GM23338 (cell line): ENCODE data around the gene VPS4A. TPM values are rescaled to one million over a fixed set of nuclear protein-coding genes. Genes with fewer than 3 reads are reported as not detected.

Experiments used
- ATAC-seq: fragments of 200-7000 bp; cut with Tn5 transposase; 3 replicates; pipeline ENCODE4 v1.9.1; 2020
- DNase-seq: peaks from one replicate; pipeline ENCODE4 v3.0.0-alpha.2; 2015; ENCODE audit warnings: low spot score
- H2AFZ ChIP-seq: fragments of 200-600 bp; sonication (generic); 2 replicates; pipeline ENCODE4 v1.8.0; 2016; ENCODE audit warnings: antibody characterized with exemption, mild to moderate bottlenecking, moderate library complexity
- H3F3A ChIP-seq: fragments of 200-600 bp; sonication (generic); replicated peaks from 2 replicates; pipeline ENCODE4 v1.8.0; 2017; ENCODE audit warnings: antibody characterized with exemption, mixed run types, low read depth
- H3K27ac ChIP-seq: fragments of 200-600 bp; sonication (generic); 2 replicates; pipeline ENCODE4 v1.6.1; 2016; ENCODE audit warnings: low read depth
- H3K27me3 ChIP-seq: fragments of 200-600 bp; sonication (generic); 2 replicates; pipeline ENCODE4 v1.8.0; 2016; ENCODE audit warnings: mild to moderate bottlenecking, mixed run types, moderate library complexity; ENCODE audit not compliant: insufficient read depth
- H3K36me3 ChIP-seq: fragments of 200-600 bp; sonication (generic); 2 replicates; pipeline ENCODE4 v1.8.0; 2016; ENCODE audit warnings: mild to moderate bottlenecking; ENCODE audit not compliant: insufficient read depth
- H3K4me1 ChIP-seq: fragments of 200-600 bp; sonication (generic); 2 replicates; pipeline ENCODE4 v1.8.0; 2016; ENCODE audit warnings: mild to moderate bottlenecking, moderate library complexity; ENCODE audit not compliant: insufficient read depth
- H3K4me2 ChIP-seq: fragments of 200-600 bp; sonication (generic); 2 replicates; pipeline ENCODE4 v1.7.1; 2017; ENCODE audit warnings: mixed run types
- H3K4me3 ChIP-seq: fragments of 200-600 bp; sonication (generic); 2 replicates; pipeline ENCODE4 v1.6.1; 2016; ENCODE audit warnings: mixed run types
- H3K79me2 ChIP-seq: fragments of 200-600 bp; sonication (generic); replicated peaks from 2 replicates; pipeline ENCODE4 v1.8.0; 2017; ENCODE audit warnings: mild to moderate bottlenecking; ENCODE audit not compliant: insufficient read depth
- H3K9me2 ChIP-seq: fragments of 200-600 bp; sonication (generic); 2 replicates; pipeline ENCODE4 v1.8.0; 2017; ENCODE audit not compliant: insufficient read depth
- H4K20me1 ChIP-seq: fragments of 200-600 bp; sonication (generic); replicated peaks from 2 replicates; pipeline ENCODE4 v1.8.0; 2017; ENCODE audit warnings: mild to moderate bottlenecking; ENCODE audit not compliant: insufficient read depth
- H3K27ac Mint-ChIP-seq: 2 replicates; pipeline ENCODE4 v1.8.0; 2020; ENCODE audit warnings: inconsistent platforms, mild to moderate bottlenecking, moderate library complexity, mixed read lengths
- H3K27me3 Mint-ChIP-seq: 3 replicates; pipeline ENCODE4 v1.8.0; 2022; ENCODE audit warnings: low read depth, mild to moderate bottlenecking, moderate library complexity, mixed read lengths, inconsistent platforms; ENCODE audit not compliant: insufficient read depth, poor library complexity
- H3K36me3 Mint-ChIP-seq: 3 replicates; pipeline ENCODE4 v1.8.0; 2021; ENCODE audit warnings: low read depth, mild to moderate bottlenecking, inconsistent platforms, moderate library complexity, mixed read lengths
- H3K4me1 Mint-ChIP-seq: 3 replicates; pipeline ENCODE4 v1.8.0; 2020; ENCODE audit warnings: mild to moderate bottlenecking, inconsistent platforms, mixed read lengths
- H3K4me3 Mint-ChIP-seq: 3 replicates; pipeline ENCODE4 v1.8.0; 2021; ENCODE audit warnings: moderate library complexity, mild to moderate bottlenecking, inconsistent platforms, mixed read lengths
- H3K9me3 Mint-ChIP-seq: 3 replicates; pipeline ENCODE4 v1.8.0; 2020; ENCODE audit warnings: moderate library complexity, mild to moderate bottlenecking, inconsistent platforms, mixed read lengths
- CREB1 ChIP-seq: fragments of 250-450 bp; sonication (Bioruptor Pico); IDR thresholded peaks from 2 replicates; pipeline ENCODE4 v1.5.0; 2020; ENCODE audit warnings: low read depth, mild to moderate bottlenecking, moderate library complexity
- CTCF ChIP-seq, 2 experiments: fragments of 200-600 bp in 1 of 2; sonication (generic) in 1 of 2; conservative IDR thresholded peaks; 2 replicates each; pipeline versions ENCODE4 v1.5.1 to v1.6.1; 2016 to 2017; ENCODE audit warnings: antibody characterized with exemption in 2 of 2, low read depth in 2 of 2, mild to moderate bottlenecking in 2 of 2, moderate library complexity in 1 of 2
- ETS1 ChIP-seq: IDR thresholded peaks from 2 replicates; pipeline ENCODE4 v1.6.1; 2016; ENCODE audit warnings: antibody characterized with exemption
- EZH2phosphoT487 ChIP-seq: fragments of 200-600 bp; sonication (generic); IDR thresholded peaks from one replicate; pipeline ENCODE4 v1.8.1; 2018; ENCODE audit warnings: antibody characterized with exemption; ENCODE audit not compliant: unreplicated experiment
- JUNB ChIP-seq: IDR thresholded peaks from one replicate; pipeline ENCODE4 v1.6.1; 2016; ENCODE audit warnings: antibody characterized with exemption; ENCODE audit not compliant: unreplicated experiment
- NANOG ChIP-seq: IDR thresholded peaks from 2 replicates; pipeline ENCODE4 v1.6.1; 2016; ENCODE audit warnings: antibody characterized with exemption, borderline replicate concordance
- REST ChIP-seq: IDR thresholded peaks from one replicate; pipeline ENCODE4 v1.6.1; 2018; ENCODE audit warnings: antibody characterized with exemption; ENCODE audit not compliant: unreplicated experiment
- STAT1 ChIP-seq: IDR thresholded peaks from one replicate; pipeline ENCODE4 v1.6.1; 2016; ENCODE audit warnings: antibody characterized with exemption; ENCODE audit not compliant: unreplicated experiment
- ZNF114 ChIP-seq: fragments of 250-450 bp; sonication (Bioruptor Pico); IDR thresholded peaks from 2 replicates; pipeline ENCODE4 v1.5.0; 2020; ENCODE audit warnings: mild to moderate bottlenecking, moderate library complexity
- polyA plus RNA-seq: library from polyadenylated mRNA; unstranded; fragments of >200 nt; fragmentation: Nextera tagmentation; extraction: Ambion mirVana; gene quantifications from 2 replicates; pipeline ENCODE4 v1.2.1, GENCODE V29; 2016
- total RNA-seq: library from RNA; depleted of rRNA; stranded (reverse); fragments of >200 nt; shearing (Covaris generic); gene quantifications from 2 replicates; pipeline ENCODE4 v1.2.3, GENCODE V29; 2014
- TF ChIP-seq, protein P1 (sequence below): fragments of 250-450 bp; sonication (Bioruptor Pico); IDR thresholded peaks from 2 replicates; pipeline ENCODE4 v1.5.0; 2020; ENCODE audit warnings: mild to moderate bottlenecking, moderate library complexity

VPS4A gene
- total and polyA plus RNA-seq, 2 experiments from 2014 or later: 29.1 to 32.7 TPM

DNA sequence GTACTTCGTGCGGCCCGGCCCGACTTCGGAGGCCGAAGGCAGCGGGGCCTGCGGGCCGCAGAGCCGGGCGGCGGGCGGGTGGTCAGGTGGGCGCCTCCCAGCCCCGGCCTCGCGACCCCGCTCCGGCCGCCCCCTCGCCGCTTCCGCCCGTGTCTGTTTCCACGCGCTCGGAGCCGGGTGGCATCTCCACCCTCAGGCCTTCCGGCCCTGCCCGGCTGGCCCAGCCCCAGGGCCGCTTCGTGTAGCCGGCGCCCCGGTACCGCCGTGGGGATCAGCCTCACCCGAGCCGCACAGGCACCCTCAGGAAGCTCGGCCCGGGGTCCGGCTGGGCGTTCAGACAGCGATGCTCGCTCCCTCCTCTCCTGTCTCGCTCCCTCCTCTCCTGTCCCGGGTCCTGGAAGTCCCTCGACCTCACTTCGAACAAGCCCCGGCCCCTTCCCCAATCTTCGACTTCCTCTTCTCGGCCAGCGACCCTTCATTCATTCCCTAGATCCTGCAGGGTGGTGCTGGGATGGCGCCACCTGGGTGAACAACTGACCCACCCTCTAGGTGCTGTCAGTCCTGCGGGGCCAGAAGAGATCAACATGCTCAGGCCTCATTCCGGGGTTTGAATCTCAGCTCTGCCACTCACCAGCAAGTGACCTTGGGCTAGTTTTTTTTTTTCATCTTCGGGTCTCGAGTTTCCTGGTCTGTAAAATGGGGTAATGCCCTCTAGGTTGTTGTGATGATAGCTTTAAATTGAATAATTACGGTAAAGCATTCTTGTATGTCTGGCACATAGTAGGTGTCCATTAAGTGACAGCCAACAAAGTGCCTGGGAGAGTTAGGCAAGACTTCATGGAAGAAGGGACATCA lies 610 bp downstream of the VPS4A start (continued):
- TF ChIP-seq, protein P1, sequence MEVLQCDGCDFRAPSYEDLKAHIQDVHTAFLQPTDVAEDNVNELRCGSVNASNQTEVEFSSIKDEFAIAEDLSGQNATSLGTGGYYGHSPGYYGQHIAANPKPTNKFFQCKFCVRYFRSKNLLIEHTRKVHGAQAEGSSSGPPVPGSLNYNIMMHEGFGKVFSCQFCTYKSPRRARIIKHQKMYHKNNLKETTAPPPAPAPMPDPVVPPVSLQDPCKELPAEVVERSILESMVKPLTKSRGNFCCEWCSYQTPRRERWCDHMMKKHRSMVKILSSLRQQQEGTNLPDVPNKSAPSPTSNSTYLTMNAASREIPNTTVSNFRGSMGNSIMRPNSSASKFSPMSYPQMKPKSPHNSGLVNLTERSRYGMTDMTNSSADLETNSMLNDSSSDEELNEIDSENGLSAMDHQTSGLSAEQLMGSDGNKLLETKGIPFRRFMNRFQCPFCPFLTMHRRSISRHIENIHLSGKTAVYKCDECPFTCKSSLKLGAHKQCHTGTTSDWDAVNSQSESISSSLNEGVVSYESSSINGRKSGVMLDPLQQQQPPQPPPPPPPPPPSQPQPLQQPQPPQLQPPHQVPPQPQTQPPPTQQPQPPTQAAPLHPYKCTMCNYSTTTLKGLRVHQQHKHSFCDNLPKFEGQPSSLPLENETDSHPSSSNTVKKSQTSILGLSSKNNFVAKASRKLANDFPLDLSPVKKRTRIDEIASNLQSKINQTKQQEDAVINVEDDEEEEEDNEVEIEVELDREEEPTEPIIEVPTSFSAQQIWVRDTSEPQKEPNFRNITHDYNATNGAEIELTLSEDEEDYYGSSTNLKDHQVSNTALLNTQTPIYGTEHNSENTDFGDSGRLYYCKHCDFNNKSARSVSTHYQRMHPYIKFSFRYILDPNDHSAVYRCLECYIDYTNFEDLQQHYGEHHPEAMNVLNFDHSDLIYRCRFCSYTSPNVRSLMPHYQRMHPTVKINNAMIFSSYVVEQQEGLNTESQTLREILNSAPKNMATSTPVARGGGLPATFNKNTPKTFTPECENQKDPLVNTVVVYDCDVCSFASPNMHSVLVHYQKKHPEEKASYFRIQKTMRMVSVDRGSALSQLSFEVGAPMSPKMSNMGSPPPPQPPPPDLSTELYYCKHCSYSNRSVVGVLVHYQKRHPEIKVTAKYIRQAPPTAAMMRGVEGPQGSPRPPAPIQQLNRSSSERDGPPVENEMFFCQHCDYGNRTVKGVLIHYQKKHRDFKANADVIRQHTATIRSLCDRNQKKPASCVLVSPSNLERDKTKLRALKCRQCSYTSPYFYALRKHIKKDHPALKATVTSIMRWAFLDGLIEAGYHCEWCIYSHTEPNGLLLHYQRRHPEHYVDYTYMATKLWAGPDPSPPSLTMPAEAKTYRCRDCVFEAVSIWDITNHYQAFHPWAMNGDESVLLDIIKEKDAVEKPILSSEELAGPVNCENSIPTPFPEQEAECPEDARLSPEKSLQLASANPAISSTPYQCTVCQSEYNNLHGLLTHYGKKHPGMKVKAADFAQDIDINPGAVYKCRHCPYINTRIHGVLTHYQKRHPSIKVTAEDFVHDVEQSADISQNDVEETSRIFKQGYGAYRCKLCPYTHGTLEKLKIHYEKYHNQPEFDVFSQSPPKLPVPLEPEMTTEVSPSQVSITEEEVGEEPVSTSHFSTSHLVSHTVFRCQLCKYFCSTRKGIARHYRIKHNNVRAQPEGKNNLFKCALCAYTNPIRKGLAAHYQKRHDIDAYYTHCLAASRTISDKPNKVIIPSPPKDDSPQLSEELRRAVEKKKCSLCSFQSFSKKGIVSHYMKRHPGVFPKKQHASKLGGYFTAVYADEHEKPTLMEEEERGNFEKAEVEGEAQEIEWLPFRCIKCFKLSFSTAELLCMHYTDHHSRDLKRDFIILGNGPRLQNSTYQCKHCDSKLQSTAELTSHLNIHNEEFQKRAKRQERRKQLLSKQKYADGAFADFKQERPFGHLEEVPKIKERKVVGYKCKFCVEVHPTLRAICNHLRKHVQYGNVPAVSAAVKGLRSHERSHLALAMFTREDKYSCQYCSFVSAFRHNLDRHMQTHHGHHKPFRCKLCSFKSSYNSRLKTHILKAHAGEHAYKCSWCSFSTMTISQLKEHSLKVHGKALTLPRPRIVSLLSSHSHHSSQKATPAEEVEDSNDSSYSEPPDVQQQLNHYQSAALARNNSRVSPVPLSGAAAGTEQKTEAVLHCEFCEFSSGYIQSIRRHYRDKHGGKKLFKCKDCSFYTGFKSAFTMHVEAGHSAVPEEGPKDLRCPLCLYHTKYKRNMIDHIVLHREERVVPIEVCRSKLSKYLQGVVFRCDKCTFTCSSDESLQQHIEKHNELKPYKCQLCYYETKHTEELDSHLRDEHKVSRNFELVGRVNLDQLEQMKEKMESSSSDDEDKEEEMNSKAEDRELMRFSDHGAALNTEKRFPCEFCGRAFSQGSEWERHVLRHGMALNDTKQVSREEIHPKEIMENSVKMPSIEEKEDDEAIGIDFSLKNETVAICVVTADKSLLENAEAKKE (CRISPR knock-in tag): no peak

GRCh38 chr16:69313469-69313868 lies 2.3 kb downstream of the VPS4A start:
- Histone ChIP-seq H3K4me3 (no peak overlapping the region), H3F3A (peaks cover 5% of the 10 kb centered on the region; the same call in 1 of the 2 replicates), H3K9me2 (no peaks in the 10 kb centered on the region), H3K27ac (no peak overlapping the region), H3K4me1 (0 out of 2 replicates have a peak, but pooled peaks cover 3% of the 10 kb centered on the region), H2AFZ (no peak overlapping the region), H3K4me2 (no peak overlapping the region), H3K27me3 (no peaks in the 10 kb centered on the region), H3K36me3 (no peaks in the 10 kb centered on the region; the same call in 1 of the 2 replicates), H3K79me2 (peaks cover 26% of the 10 kb centered on the region), H4K20me1 (peaks cover 18% of the 10 kb centered on the region)
- ATAC-seq (no peak), DNase-seq (no peak)
- no peak overlapping the region for H3K27ac Mint-ChIP-seq
- H3K4me1 Mint-ChIP-seq: peaks cover 5% of the 10 kb centered on the region
- no peaks in the 10 kb centered on the region for H3K9me3 Mint-ChIP-seq
- no peak overlapping the region for H3K4me3 Mint-ChIP-seq
- H3K27me3 Mint-ChIP-seq: peaks cover 11% of the 10 kb centered on the region
- peaks cover 32% of the 10 kb centered on the region for H3K36me3 Mint-ChIP-seq
- no peak for TF ChIP-seq ETS1
- no peak for TF ChIP-seq ZNF114 (CRISPR knock-in tag)
- TF ChIP-seq CTCF (conservative IDR thresholded peaks at IDR 0.05; ENCODE audit: low read depth in 2 of 2): no peak
- no peak for TF ChIP-seq EZH2phosphoT487
- TF ChIP-seq JUNB: no peak
- no peak for TF ChIP-seq CREB1 (CRISPR knock-in tag)
- no peak for TF ChIP-seq NANOG
- no peak for TF ChIP-seq REST
- TF ChIP-seq STAT1: no peak
